HG03442 (cell line): Measurements from ENCODE around the gene SWI5.
"Not testable (repeated sequence)": the region's sequence is repeated elsewhere in the genome, so short reads cannot be mapped to it uniquely, and the experiment has no call there.

Experiments used
- ATAC-seq: cut with Tn5 transposase; IDR thresholded peaks from one replicate; pipeline ENCODE4 v1.9.1; 2021; ENCODE audit warnings: mild to moderate bottlenecking, moderate library complexity; ENCODE audit not compliant: unreplicated experiment

The SWI5 gene

DNA sequence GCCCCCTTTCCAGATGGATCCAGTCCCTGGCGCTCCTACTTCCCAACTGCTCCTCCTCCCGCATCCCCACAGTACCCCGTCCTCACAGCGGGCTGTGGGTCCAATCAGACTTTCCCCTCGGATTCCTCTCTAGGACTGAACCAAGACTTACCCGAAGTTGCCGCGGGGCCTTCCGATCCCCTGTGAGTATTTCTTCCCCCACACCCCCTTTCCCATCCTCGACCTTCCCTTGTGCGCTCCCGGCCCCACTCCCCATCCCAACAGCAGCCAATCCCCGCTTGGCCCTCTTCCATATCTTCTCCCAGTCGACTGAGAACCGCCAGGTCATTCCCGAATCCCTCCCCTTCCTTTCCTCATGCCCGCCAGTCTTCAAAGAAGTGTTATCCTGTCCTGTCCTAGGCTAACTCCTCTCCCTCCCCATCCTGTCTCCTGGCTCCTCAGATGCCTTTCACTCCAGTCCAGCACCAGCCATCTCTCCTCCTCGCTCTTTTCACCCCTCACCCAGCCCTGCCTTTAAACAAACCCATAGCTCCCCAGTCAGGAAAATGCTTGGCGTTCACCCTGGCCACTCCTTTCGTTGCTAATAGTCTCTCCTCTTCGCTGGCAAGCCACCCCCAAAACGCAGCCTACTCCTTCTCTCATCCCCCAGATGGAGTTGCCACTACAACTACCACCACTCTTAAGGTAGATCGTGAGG lies 646 bp downstream of the SWI5 start:
- ATAC-seq = no peak

DNA sequence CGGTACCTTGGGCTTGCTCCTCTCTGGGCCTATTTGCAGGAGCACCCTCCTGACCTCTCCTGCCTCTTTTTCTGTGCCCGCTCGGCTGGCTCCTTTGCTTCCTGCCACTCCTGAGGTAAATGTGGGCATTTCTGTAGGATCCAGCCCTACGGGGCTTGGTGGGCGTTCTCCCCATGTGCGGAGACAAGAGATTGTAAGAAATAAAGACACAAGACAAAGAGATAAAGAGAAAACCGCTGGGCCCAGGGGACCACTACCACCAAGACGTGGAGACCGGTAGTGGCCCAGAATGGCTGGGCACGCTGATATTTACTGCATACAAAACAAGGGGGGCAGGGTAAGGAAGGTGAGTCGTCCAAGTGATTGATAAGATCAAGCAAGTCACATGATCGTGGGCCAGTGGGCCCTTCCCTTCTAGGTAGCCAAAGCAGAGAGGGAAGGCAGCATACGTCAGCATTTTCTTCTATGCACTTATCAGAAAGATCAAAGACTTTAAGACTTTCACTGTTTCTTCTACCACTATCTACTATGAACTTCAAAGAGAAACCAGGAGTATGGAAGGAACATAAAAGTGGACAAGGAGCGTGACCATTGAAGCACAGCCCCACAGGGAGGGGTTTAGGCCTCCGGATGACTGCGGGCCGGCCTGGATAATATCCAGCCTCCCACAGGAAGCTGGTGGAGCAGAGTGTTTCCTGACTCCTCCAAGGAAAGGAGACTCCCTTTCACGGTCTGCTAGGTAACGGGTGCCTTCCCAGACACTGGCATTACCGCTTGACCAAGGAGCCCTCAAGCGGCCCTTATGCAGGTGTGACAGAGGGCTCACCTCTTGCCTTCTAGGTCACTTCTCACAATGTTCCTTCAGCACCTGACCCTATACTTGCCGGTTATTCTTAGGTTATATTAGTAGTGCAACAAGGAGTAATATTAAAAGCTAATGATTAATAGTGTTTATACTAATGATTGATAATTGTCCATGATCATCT lies 3.3 kb downstream of the SWI5 start:
- ATAC-seq = not testable (repeated sequence)

DNA sequence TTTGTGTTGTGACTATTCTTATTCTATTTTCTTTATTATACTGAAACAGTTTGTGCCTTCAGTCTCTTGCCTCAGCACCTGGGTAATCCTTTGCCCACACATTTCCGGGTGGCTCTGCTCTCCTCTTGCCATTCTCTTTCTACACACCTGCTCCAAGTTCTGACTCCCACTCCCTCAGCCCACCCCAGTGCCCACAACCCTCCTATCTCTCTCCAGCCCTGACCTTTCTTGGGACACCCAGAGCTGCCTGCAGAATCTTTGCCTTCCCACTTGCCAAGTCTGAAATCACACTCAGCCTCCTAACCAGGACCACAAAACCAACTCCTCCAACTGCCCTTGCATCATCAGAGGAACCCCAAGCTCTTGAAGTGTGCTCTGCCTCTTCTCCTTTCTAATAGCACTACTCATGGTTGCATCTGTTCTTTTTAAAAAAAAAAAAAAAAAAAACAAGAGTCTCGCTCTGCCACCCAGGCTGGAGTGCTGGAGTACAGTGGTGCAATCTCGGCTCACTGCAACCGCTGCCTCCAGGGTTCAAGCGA lies 4.1 kb downstream of the SWI5 start:
- no peak for ATAC-seq

DNA sequence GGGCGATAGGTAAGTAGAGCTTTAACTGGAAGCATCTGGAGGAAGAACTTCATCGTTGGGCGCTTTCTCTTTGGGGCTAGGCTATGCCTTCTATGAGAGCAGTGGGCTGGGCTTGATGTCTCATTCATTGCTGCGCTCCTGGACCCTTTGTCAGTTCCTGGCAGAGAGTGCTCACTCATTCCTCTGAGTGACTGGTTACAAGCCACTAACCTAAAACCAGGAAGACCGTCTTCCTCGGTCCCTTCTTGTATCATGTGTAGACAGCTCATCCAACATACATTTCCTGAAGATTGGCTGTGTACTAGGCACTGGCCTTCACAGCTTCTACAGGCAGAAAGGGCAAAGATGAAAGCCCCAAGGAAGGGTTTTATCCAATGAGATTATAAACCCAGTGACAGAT lies 6.4 kb downstream of the SWI5 start:
- ATAC-seq = no peak

DNA sequence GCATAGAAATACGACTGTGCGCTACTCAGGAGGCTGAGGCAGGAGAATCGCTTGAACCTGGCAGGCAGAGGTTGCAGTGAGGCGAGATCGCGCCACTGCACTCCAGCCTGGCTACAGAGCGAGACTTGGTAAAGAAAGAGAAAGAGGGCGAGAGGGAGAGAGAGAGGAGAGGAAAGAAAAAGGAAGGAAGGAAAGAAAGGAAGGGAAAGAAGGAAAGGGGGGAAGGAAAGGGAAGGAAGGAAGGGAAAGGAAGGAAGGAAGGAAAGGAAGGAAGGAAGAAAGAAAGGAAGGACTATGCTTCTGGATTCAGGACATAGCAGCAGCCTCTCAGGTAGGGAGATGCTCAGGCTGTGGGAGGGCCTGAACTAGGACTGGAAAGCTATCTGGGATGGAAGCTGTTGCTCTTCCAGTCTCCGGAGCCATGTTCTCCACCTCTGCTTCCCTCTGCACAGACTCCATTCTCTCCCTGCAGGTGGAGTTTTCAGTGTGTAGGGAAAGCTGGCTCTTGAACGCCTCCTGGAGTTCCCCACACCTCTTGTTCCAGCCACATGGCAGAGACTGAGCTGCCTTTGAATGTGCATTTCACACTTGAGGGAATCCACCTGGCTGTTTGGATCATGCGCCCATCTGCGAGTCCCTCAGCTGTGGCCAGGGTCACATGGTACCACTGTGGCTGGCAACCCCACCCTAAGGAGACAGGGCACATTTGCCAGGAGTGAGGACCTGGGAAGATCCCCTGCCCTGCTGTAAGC lies 9.1 kb downstream of the SWI5 start:
- ATAC-seq = no peak

DNA sequence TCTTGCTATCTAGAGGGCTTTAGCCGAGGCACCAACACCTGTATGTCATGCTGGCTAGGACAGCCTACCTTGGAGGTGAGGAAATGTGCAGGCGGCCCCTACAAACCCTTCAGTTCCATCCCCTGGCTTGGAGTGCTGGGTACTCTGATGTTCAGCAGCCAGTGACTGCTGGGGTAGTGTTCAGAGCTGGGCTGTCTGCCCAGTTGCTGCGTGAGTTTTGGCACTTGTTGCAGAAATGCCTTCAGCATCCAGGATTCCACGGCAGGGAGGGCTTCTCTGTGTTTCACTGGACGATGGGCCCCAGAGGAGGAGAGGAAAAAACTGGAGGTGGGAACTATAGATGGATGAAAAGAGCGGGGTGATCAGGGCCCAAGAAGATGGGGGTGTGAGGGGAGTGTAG lies 10.4 kb downstream of the SWI5 start:
- ATAC-seq = no peak

DNA sequence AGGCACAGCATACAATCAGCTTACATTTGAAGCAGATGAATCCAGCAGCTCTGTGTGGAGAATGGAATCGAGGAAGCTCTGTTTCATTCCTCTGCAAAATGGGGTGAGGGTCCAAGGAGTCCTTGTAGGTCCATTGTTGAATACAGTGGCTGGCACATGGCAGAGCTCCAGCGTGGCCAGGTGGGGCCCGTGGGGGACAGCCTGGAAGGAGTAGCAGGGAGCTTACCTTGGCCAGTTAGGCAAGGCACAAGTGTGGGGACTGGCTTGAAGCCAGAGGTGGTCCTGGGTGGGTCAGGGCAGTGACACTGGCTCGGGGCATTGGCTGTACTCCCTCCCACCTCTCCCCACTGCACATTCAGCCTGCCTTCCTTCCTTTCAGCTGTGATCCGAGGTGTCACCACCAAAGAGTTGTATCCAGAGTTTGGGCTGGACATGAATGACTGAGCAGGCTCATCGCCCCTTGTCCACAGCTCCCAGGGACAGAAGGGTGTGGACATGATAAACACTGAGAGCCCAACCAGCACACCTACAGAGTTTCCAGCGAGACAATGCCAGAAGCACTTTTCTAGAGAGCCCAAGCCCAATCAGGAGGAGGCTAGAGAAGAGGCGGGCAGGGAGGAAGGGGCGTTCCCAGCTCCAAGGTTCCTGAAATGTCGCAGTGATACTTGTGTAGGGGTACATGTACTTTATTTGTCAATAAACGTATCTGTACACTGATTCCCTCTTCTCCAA lies 12.4 kb downstream of the SWI5 start:
- no peak for ATAC-seq

DNA sequence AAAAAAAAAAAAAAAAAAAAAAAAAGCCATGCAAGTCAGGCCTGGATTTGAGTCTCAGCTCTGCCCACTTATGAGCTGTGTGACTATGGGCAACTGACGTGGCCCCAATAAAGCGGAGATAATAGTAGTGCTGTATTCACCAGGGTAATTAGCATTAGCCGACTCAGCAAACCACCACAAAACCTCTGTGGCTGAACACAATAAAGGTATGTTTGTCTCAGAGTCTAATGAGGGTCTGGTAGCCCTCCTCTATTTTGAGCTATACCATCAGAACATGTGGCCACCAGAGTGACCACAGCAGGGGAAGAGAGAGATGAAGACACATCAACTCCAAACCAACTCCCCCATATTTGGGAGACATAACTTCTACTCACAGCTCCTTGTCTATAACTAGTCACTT lies 15.9 kb downstream of the SWI5 start:
- no peak for ATAC-seq

DNA sequence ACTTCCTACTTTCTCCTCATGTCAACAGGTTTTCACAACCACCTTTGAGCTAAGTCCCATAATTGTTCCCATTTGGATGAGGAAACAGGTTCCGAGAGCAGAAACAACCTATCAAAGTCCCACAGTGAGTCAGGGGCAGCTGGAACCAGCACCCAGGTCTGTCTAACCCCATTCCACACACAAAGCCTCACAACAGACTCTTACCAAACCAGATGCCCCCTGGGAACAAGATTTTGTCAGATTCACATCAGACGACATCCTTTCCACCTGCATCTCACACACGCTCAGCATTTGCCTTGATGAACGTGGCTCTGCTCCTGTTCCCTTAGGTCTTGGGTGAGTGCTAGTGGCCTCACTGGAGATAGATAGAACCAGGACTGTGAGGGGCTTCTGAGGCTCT lies 17.0 kb downstream of the SWI5 start:
- ATAC-seq = no peak

DNA sequence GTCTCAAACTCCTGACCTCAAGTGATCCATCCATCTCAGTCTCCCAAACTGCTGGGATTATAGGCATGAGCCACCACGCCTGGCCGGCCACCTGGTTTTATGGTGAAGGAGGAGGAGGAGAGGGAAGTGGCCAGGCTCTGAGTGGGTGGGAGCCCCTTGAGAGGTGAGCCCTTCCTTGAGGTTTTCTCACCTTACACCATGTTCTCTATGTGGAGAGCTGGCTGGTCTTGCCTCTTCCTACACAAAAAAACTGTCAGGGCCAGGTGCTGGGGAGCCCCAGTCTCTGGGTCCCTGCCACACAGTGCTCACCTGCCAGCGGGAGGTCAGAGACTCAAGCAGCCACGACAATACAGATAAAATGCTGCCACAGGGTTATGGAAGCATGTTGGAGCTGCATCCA lies 18.1 kb downstream of the SWI5 start:
- no peak for ATAC-seq

DNA sequence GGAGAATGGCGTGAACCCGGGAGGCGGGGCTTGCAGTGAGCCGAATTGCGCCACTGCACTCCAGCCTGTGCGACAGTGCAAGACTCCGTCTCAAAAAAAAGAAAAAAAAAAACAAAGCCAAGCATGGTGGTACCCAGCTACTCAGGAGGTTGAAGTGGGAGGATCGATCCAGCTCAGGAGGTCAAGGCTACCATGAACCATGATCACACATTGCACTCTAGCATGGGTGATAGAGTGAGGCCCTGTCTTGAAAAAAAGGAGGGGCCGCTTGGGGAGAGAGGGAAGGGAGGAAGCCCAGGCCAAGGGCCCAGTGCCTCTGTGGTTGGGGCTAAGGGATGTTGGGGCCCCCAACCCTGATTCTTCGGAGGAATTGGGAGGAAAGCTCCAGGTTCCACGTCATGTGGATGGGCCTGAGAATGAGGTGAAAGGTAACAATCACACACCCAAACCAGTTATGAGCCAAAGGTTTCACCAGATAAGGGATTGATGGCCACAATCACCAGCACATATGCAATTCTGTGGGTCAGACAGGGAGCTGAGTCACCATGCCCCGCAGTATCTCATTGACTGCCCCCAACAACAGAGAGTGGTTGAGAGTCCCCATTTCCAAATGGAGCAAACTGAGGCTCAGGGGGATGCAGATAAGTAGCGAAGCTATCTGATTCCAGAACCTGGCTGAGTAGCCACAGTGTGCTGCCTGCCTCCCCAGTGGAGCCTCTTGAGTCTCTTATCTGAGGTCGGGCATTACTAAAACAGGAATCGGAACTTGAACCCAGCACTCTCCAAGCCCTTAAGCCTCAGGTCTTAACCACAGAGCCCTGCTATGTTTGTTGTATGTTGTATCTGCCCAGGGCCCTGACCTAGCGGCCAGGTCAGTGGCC lies 20.5 kb downstream of the SWI5 start:
- no peak for ATAC-seq

DNA sequence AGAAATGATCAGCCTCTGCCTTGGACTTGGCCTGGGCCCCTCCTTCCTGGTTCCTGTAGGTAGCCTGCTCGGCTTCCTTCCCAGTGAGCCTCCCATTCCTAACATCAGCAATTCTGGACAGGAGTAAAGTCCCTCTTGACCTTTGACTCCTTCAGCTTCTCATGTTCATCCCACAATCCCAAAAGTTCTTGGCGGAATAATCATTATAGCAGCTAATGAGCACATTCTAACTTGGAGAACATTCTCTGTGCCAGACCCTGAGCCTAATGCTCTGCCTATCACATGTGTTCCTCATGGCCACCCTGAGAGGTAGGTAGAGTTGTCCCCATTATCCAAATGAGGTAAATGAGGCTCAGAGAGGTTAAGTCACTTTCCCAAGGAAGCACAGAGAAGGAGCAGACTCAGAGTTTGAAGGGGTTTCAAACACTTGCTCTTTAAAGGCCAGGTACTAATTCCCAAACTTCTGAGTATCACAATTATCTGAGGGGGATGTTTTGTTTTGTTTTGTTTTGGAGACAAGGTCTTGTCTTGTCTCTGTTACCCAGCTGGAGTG lies 21.2 kb downstream of the SWI5 start:
- ATAC-seq = no peak

DNA sequence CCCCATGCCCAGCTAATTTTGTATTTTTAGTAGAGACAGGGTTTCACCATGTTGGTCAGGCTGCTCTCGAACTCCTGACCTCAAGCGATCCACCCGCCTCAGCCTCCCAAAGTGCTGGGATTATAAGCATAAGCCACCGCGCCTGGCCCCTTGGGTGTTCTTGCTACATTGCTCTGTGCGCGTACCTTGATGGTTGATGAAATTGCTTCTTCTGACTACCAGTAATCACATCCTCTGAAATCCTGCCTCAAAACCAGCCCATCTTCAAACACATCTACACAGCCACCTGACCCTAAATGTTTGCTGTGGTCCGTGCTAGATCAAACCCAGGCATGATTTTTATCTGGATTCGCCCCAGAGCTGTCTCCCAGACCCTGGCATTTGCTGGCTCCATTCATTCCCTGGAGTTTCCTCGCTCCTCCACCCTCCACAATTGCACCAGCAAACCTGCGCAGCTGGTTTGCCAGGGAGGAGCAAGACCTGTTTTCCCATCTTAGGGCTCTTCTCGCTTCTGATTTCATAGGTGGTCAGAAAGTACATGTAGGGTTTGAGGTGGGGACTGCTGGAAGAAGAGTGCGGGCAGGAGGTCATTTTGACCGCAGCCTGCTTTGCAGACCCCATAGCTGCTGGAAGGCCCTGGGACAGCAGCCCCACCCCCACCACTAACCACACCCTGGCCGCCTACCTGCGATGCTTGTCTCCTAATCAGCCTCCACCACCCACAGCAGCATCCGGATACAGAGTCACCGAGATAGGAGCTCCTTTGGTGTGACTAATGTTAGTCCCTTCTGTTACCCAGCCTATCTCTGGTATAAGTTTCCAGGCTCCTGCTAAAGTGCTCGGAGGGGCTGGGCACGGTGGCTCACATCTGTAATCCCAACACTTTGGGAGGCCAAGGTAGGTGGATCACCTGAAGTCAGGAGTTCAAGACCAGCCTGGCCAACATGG lies 22.7 kb downstream of the SWI5 start:
- ATAC-seq = no peak

DNA sequence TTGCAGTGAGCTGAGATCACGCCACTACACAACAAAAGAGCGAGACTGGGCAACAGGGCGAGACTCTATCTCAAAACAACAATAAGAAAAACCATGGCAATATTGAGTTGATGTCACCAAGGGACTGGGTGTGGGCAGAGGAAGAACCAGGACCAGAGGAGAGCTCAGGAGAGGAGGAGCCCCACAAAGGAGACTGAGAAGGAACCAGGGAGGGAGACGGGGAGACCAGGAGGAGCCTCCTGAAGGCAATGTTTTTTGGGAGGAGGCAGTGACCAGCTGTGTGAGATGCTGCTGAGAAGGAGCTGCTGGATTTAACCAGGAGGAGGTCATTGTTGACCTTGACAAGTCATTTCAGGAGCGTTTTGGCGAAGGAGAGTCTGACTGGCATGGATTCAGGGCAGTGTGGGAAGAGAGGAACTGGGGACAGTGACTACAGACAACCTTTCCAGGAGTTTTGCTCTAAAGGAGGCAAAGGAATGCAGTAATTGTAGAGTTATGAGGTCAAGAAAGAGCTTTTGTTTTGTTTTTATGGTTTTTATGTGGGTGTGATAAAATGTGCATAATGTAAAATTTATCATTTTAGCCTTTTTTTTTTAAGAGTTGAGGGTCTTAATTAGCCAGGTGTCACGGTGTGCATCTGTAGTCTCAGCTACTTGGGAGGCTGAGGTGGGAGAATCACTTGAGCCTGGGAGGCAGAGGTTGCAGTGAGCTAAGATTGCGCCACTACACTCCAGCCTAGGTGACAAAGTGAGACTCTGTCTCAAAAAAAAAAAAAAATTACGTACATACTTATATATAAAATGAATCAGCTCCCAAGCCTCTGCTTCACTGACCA lies 28.3 kb downstream of the SWI5 start:
- ATAC-seq = no peak

DNA sequence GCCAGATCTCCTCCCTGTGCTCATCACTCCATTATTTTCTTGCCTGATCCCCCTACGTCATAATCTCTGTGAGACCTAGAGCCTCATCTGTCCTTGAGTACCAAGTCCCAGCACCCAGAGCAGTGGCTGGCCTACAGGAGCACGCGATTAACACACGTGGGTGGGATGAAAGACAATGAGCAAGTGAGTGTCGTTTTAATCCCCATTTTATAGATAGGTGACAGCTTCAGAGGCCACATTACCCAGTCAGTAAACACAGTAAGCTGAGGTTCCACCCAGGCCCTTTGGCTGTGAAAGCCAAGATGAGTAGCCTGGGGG lies 28.9 kb downstream of the SWI5 start:
- ATAC-seq = no peak

DNA sequence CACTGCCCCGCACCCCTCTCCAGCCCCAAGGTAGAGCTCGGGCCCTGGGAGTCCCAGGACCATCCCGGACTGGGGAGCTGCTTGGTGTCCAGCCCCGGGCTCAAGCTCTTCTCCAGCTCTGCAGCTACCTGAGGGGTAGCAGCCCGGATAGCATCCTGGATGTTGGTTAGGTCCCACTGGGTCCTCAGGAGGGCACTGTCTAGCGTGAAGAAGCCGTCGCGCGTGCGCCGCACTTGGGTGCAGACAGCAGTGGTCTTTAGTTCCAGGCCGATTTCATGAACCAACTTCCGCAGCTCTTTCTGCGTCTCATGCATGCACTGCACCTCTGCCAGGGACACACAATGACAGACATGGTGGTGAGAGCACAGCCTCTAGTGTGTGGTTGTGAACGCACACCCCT lies 33.5 kb downstream of the SWI5 start:
- ATAC-seq = no peak

DNA sequence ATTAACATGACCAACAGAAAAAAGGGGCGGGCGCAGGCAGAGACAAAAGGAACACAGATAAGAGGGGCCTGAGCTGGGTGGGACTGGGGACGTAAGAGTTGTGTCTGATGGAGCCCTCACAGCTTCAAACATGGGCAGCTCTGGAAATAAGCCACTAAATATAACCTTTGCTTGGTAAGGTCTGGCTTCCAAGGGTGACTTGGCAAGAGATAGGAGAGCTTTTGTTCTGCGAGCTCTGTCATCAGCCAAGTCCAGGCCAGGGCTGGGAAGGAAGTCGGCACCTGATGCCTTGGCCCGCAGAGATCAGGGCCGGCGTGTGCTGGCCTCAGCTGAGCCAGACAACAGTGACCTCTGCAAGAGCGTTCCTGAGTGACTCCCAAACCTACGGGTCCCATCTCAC lies 34.4 kb downstream of the SWI5 start:
- no peak for ATAC-seq
